Astrocyte (in vitro differentiated cells and primary cell): ENCODE results near the gene PLEKHA4.
"Not testable (repeated sequence)": the region's sequence is repeated elsewhere in the genome, so short reads cannot be mapped to it uniquely, and the experiment has no call there.

Experiments used
- CTCF ChIP-seq: IDR thresholded peaks from 2 replicates; pipeline ENCODE4 v1.5.1; 2011; ENCODE audit warnings: low read depth, mild to moderate bottlenecking, inconsistent platforms, low read length, moderate library complexity; ENCODE audit not compliant: insufficient read depth
- EZH2 ChIP-seq: IDR thresholded peaks from 2 replicates; pipeline ENCODE4 v1.6.1; 2012; ENCODE audit warnings: mild to moderate bottlenecking, low read length, inconsistent platforms; ENCODE audit not compliant: insufficient read depth

- TF ChIP-seq CTCF, EZH2: not testable (repeated sequence)
Observed at GRCh38 chr19:48903788-48904187, 35.4 kb upstream of the PLEKHA4 start.
